IgD-negative memory B cell (primary cell): Measurements from ENCODE around the gene HOXC6. TPM values are rescaled to one million over a fixed set of nuclear protein-coding genes. Genes with fewer than 3 reads are reported as not detected.
A peak's percentile ranks its signal among the peaks of the same experiment; 100 is the strongest.

Source experiments
- H3K27ac Mint-ChIP-seq, 3 donors: one replicate each; pipeline ENCODE4 v1.8.0; 2020 to 2022; ENCODE audit warnings: mild to moderate bottlenecking in 3 of 3, mixed read lengths in 3 of 3, moderate library complexity in 1 of 3
- H3K27me3 Mint-ChIP-seq: one replicate; pipeline ENCODE4 v1.8.0; 2021; ENCODE audit warnings: mixed read lengths
- H3K36me3 Mint-ChIP-seq: one replicate; pipeline ENCODE4 v1.8.0; 2020; ENCODE audit warnings: mild to moderate bottlenecking, mixed read lengths
- H3K4me1 Mint-ChIP-seq, 3 donors: one replicate each; pipeline ENCODE4 v1.8.0; 2020 to 2022; ENCODE audit warnings: mixed read lengths in 3 of 3, mild to moderate bottlenecking in 1 of 3
- H3K4me3 Mint-ChIP-seq, 4 donors: one replicate each; pipeline ENCODE4 v1.8.0; 2020 to 2022; ENCODE audit warnings: mild to moderate bottlenecking in 4 of 4, mixed read lengths in 4 of 4, moderate library complexity in 3 of 4
- H3K9me3 Mint-ChIP-seq, 3 donors: one replicate each; pipeline ENCODE4 v1.8.0; 2020 to 2021; ENCODE audit warnings: mixed read lengths in 3 of 3, mild to moderate bottlenecking in 1 of 3
- polyA plus RNA-seq: library from polyadenylated mRNA; unstranded; fragments of 300-500 nt; fragmentation: Illumina TruSeq; gene quantifications from one replicate; pipeline ENCODE4 v1.2.3, GENCODE V29; 2021

The HOXC6 gene
- polyA plus RNA-seq, 1 donor from 2014 or later: not detected

GRCh38 chr12:54020591-54021405 lies 7.4 kb upstream of the HOXC6 start:
- peaks cover 50% of the 10 kb centered on the region for H3K27me3 Mint-ChIP-seq
- H3K36me3 Mint-ChIP-seq: no peaks in the 10 kb centered on the region
- peak overlapping the region in 1 of 4 donors; percentile 75 for H3K4me3 Mint-ChIP-seq
- peaks cover 0 to 2% (median 0%) of the 10 kb centered on the region in 3 donors for H3K9me3 Mint-ChIP-seq
- H3K27ac Mint-ChIP-seq: peak overlapping the region in 1 of 3 donors; percentile 83
- H3K4me1 Mint-ChIP-seq: peaks cover 6 to 11% (median 9%) of the 10 kb centered on the region in 3 donors

- Mint-ChIP-seq H3K4me3 (peak overlapping the region in 3 of 4 donors; percentile 63 to 75 (median 63)), H3K36me3 (no peaks in the 10 kb centered on the region), H3K27ac (peak overlapping the region in 1 of 3 donors; percentile 83), H3K9me3 (peaks cover 0 to 2% (median 0%) of the 10 kb centered on the region in 3 donors), H3K27me3 (peaks cover 56% of the 10 kb centered on the region), H3K4me1 (peaks cover 6 to 11% (median 9%) of the 10 kb centered on the region in 3 donors)
Observed at GRCh38 chr12:54021432-54022013, 6.7 kb upstream of the HOXC6 start.

- Mint-ChIP-seq H3K4me3 (peak overlapping the region in 1 of 4 donors; percentile 18), H3K27me3 (peaks cover 58% of the 10 kb centered on the region), H3K27ac (peak overlapping the region in 1 of 3 donors; percentile 83)
Observed at GRCh38 chr12:54022960-54023884, 5.0 kb upstream of the HOXC6 start.

GRCh38 chr12:54024127-54024526 lies 4.1 kb upstream of the HOXC6 start:
- peak overlapping the region in 1 of 4 donors; percentile 48 for H3K4me3 Mint-ChIP-seq
- H3K27ac Mint-ChIP-seq: no peak overlapping the region
- H3K36me3 Mint-ChIP-seq: no peaks in the 10 kb centered on the region
- H3K9me3 Mint-ChIP-seq: peaks cover 0 to 3% (median 0%) of the 10 kb centered on the region in 3 donors
- peaks cover 63% of the 10 kb centered on the region for H3K27me3 Mint-ChIP-seq
- H3K4me1 Mint-ChIP-seq: peaks cover 10 to 14% (median 12%) of the 10 kb centered on the region in 3 donors

More at GRCh38 chr12:54022960-54023884, 5.0 kb upstream of the HOXC6 start:
- Mint-ChIP-seq H3K9me3 (no peaks in the 10 kb centered on the region), H3K4me1 (peaks cover 5 to 12% (median 7%) of the 10 kb centered on the region in 3 donors), H3K36me3 (no peaks in the 10 kb centered on the region)

GRCh38 chr12:54024581-54025305 lies 3.5 kb upstream of the HOXC6 start:
- Mint-ChIP-seq H3K4me3 (no peak overlapping the region), H3K9me3 (peaks cover 0 to 5% (median 0%) of the 10 kb centered on the region in 3 donors), H3K36me3 (no peaks in the 10 kb centered on the region), H3K27ac (no peak overlapping the region), H3K4me1 (peaks cover 12 to 17% (median 13%) of the 10 kb centered on the region in 3 donors), H3K27me3 (peaks cover 64% of the 10 kb centered on the region)

GRCh38 chr12:54025499-54026405 lies 2.5 kb upstream of the HOXC6 start:
- Mint-ChIP-seq H3K27ac (peak overlapping the region in 2 of 3 donors; percentile 44 to 53), H3K36me3 (no peaks in the 10 kb centered on the region), H3K9me3 (peaks cover 0 to 5% (median 0%) of the 10 kb centered on the region in 3 donors), H3K4me1 (peaks cover 12 to 20% (median 16%) of the 10 kb centered on the region in 3 donors), H3K4me3 (no peak overlapping the region), H3K27me3 (peaks cover 68% of the 10 kb centered on the region)

- H3K4me3 Mint-ChIP-seq: peak overlapping the region in 2 of 4 donors; percentile 24 to 71
- H3K36me3 Mint-ChIP-seq: no peaks in the 10 kb centered on the region
- H3K4me1 Mint-ChIP-seq: peaks cover 7 to 16% (median 12%) of the 10 kb centered on the region in 3 donors
- peak overlapping the region in 2 of 3 donors; percentile 74 to 87 for H3K27ac Mint-ChIP-seq
- H3K9me3 Mint-ChIP-seq: peaks cover 0 to 5% (median 0%) of the 10 kb centered on the region in 3 donors
- peaks cover 66% of the 10 kb centered on the region for H3K27me3 Mint-ChIP-seq
Observed at GRCh38 chr12:54026640-54027441, 1.4 kb upstream of the HOXC6 start.

- H3K4me3 Mint-ChIP-seq: peak overlapping the region in 2 of 4 donors; percentile 24 to 38
- H3K36me3 Mint-ChIP-seq: no peaks in the 10 kb centered on the region
- H3K9me3 Mint-ChIP-seq: peaks cover 0 to 5% (median 0%) of the 10 kb centered on the region in 3 donors
- peaks cover 67% of the 10 kb centered on the region for H3K27me3 Mint-ChIP-seq
- peaks cover 9 to 16% (median 12%) of the 10 kb centered on the region in 3 donors for H3K4me1 Mint-ChIP-seq
- peak overlapping the region in 2 of 3 donors; percentile 74 to 87 for H3K27ac Mint-ChIP-seq
Observed at GRCh38 chr12:54027442-54027786, 826 bp upstream of the HOXC6 start.

GRCh38 chr12:54029529-54030441 lies 1.5 kb downstream of the HOXC6 start:
- Mint-ChIP-seq H3K27ac (peak overlapping the region in 2 of 3 donors; percentile 71 to 93), H3K9me3 (peaks cover 0 to 7% (median 0%) of the 10 kb centered on the region in 3 donors), H3K4me1 (peaks cover 15 to 21% (median 18%) of the 10 kb centered on the region in 3 donors), H3K27me3 (peaks cover 62% of the 10 kb centered on the region), H3K4me3 (peak overlapping the region in 2 of 4 donors; percentile 55 to 80), H3K36me3 (no peaks in the 10 kb centered on the region)

GRCh38 chr12:54030442-54030801 lies 2.2 kb downstream of the HOXC6 start:
- no peak overlapping the region for H3K4me3 Mint-ChIP-seq
- peaks cover 15 to 22% (median 21%) of the 10 kb centered on the region in 3 donors for H3K4me1 Mint-ChIP-seq

GRCh38 chr12:54030889-54031471 lies 2.7 kb downstream of the HOXC6 start:
- no peaks in the 10 kb centered on the region for H3K36me3 Mint-ChIP-seq
- peaks cover 0 to 7% (median 0%) of the 10 kb centered on the region in 3 donors for H3K9me3 Mint-ChIP-seq
- H3K27me3 Mint-ChIP-seq: peaks cover 66% of the 10 kb centered on the region
- H3K4me3 Mint-ChIP-seq: no peak overlapping the region
- H3K4me1 Mint-ChIP-seq: peaks cover 15 to 22% (median 21%) of the 10 kb centered on the region in 3 donors
- H3K27ac Mint-ChIP-seq: peak overlapping the region in 2 of 3 donors; percentile 72 to 93

More at GRCh38 chr12:54030442-54030801, 2.2 kb downstream of the HOXC6 start:
- Mint-ChIP-seq H3K27ac (peak overlapping the region in 2 of 3 donors; percentile 55 to 93), H3K9me3 (peaks cover 0 to 7% (median 0%) of the 10 kb centered on the region in 3 donors), H3K27me3 (peaks cover 66% of the 10 kb centered on the region), H3K36me3 (no peaks in the 10 kb centered on the region)
